Measurements from ENCODE around the gene KRT86.

- TF ChIP-seq, protein P1, sequence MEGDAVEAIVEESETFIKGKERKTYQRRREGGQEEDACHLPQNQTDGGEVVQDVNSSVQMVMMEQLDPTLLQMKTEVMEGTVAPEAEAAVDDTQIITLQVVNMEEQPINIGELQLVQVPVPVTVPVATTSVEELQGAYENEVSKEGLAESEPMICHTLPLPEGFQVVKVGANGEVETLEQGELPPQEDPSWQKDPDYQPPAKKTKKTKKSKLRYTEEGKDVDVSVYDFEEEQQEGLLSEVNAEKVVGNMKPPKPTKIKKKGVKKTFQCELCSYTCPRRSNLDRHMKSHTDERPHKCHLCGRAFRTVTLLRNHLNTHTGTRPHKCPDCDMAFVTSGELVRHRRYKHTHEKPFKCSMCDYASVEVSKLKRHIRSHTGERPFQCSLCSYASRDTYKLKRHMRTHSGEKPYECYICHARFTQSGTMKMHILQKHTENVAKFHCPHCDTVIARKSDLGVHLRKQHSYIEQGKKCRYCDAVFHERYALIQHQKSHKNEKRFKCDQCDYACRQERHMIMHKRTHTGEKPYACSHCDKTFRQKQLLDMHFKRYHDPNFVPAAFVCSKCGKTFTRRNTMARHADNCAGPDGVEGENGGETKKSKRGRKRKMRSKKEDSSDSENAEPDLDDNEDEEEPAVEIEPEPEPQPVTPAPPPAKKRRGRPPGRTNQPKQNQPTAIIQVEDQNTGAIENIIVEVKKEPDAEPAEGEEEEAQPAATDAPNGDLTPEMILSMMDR (IDR thresholded peaks at IDR 0.05; ENCODE audit: low read length), result no peak
- no peak for TF ChIP-seq EZH2 (IDR thresholded peaks at IDR 0.05; ENCODE audit: borderline replicate concordance, low read length)
Measured at GRCh38 chr12:52232203-52232673, 42.2 kb upstream of the KRT86 start.

All from OCI-LY1 (cell line).